ENCODE data around the gene GLRA1.
"Not testable (repeated sequence)": the region's sequence is repeated elsewhere in the genome, so short reads cannot be mapped to it uniquely, and the experiment has no call there.

The GLRA1 gene

DNA sequence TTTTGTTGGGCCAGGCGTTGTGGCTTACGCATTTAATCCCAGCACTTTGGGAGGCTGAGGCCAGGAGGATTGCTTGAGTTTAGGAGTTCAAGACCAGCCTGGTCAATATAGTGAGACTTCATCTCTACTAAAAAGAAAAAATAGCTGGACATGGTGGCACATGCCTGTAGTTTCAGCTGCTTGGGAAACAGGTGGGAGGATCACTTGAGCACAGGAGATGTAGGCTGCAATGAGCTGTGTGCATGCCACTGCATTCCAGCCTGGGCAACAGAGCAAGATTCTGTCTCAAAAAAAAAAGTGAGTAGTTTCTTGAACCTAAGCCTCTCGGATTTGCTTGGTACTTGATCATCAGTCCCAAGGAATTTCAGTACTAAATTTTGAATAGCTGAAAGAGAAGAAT is 126.0 kb downstream of the GLRA1 start:
- DNase-seq (ENCODE audit: low read depth), result no peak
- H3K4me3 ChIP-seq (ENCODE audit: low read depth, low read length), result no peak overlapping the region
- TF ChIP-seq, protein P1, sequence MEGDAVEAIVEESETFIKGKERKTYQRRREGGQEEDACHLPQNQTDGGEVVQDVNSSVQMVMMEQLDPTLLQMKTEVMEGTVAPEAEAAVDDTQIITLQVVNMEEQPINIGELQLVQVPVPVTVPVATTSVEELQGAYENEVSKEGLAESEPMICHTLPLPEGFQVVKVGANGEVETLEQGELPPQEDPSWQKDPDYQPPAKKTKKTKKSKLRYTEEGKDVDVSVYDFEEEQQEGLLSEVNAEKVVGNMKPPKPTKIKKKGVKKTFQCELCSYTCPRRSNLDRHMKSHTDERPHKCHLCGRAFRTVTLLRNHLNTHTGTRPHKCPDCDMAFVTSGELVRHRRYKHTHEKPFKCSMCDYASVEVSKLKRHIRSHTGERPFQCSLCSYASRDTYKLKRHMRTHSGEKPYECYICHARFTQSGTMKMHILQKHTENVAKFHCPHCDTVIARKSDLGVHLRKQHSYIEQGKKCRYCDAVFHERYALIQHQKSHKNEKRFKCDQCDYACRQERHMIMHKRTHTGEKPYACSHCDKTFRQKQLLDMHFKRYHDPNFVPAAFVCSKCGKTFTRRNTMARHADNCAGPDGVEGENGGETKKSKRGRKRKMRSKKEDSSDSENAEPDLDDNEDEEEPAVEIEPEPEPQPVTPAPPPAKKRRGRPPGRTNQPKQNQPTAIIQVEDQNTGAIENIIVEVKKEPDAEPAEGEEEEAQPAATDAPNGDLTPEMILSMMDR (IDR thresholded peaks at IDR 0.05; ENCODE audit: low read depth, low read length), result no peak
- TF ChIP-seq, protein P2, sequence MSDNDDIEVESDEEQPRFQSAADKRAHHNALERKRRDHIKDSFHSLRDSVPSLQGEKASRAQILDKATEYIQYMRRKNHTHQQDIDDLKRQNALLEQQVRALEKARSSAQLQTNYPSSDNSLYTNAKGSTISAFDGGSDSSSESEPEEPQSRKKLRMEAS (IDR thresholded peaks at IDR 0.05; ENCODE audit: low read depth, low read length), result no peak
- TF ChIP-seq POLR2A (IDR thresholded peaks at IDR 0.05; ENCODE audit: extremely low read depth, insufficient read length) (no peak), MYC (IDR thresholded peaks at IDR 0.05; ENCODE audit: low read depth, low read length) (no peak)

DNA sequence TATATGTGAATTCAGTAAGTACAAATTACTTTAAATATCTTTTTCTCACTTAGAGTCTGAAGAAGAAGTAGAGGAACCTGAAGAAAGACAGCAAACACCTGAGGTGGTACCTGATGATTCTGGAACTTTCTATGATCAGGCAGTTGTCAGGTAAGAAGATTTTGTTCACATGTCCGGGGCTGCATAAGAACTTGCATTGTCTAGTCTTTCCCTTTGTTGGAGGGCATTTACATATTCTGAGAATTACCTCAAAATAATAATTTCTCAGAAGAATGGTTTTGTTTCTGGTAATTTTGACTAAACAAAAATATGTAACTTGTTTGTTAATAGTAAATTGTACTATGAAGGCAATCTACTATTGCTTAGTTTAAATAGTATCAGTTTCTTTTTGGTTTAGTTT is 129.2 kb downstream of the GLRA1 start:
- TF ChIP-seq, protein P1 (IDR thresholded peaks at IDR 0.05; ENCODE audit: low read depth, low read length), result no peak
- no peak for TF ChIP-seq POLR2A (IDR thresholded peaks at IDR 0.05; ENCODE audit: extremely low read depth, insufficient read length)
- TF ChIP-seq MYC (IDR thresholded peaks at IDR 0.05; ENCODE audit: low read depth, low read length), result no peak
- TF ChIP-seq, protein P2 (IDR thresholded peaks at IDR 0.05; ENCODE audit: low read depth, low read length), result no peak
- no peak for DNase-seq (ENCODE audit: low read depth)
- no peak overlapping the region for H3K4me3 ChIP-seq (ENCODE audit: low read depth, low read length)

DNA sequence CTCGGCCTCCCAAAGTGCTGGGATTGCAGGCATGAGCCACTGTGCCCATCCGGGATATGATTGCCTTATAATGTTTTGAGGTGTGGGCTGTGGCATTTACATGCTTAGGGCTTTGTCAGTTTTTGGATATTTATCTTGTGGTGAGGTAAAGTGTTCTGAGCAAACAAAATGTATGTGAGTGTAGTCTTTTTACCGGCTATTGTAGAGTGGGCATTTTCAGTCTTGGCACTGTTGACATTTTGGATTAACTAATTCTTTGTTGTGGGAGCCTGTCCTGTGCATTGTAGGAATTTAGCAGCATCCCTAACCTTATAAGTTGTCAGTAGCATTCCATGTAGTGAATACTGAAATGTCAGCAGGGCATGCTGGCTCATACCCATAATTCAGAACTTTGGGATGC is 131.3 kb downstream of the GLRA1 start:
- TF ChIP-seq, protein P2 (IDR thresholded peaks at IDR 0.05; ENCODE audit: low read depth, low read length), result no peak
- TF ChIP-seq MYC (IDR thresholded peaks at IDR 0.05; ENCODE audit: low read depth, low read length) (no peak), POLR2A (IDR thresholded peaks at IDR 0.05; ENCODE audit: extremely low read depth, insufficient read length) (no peak)
- TF ChIP-seq, protein P1 (IDR thresholded peaks at IDR 0.05; ENCODE audit: low read depth, low read length), result no peak
- DNase-seq (ENCODE audit: low read depth), result no peak
- H3K4me3 ChIP-seq (ENCODE audit: low read depth, low read length), result no peak overlapping the region

DNA sequence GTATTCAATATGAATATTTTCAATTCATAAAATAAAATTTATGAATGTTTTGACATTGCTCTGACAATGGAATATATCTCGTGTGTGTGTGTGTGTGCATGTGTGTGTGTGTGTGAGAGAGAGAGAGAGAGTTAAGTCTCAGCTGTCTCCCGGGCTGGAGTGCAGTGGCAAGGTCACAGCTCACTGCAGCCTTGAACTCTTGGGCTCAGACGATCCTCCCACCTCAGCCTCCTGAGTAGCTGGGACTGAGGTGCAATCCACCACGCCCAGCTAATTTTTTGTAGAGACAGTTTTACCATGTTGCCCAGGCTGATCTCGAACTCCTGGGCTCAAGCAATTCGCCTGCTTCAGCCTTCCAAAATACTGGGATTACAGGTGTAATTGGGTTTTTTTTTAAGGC is 136.8 kb downstream of the GLRA1 start:
- no peak overlapping the region for H3K4me3 ChIP-seq (ENCODE audit: low read depth, low read length)
- TF ChIP-seq POLR2A (IDR thresholded peaks at IDR 0.05; ENCODE audit: extremely low read depth, insufficient read length) (no peak), MYC (IDR thresholded peaks at IDR 0.05; ENCODE audit: low read depth, low read length) (no peak)
- TF ChIP-seq, protein P2 (IDR thresholded peaks at IDR 0.05; ENCODE audit: low read depth, low read length), result no peak
- TF ChIP-seq, protein P1 (IDR thresholded peaks at IDR 0.05; ENCODE audit: low read depth, low read length), result no peak
- DNase-seq (ENCODE audit: low read depth), result no peak

DNA sequence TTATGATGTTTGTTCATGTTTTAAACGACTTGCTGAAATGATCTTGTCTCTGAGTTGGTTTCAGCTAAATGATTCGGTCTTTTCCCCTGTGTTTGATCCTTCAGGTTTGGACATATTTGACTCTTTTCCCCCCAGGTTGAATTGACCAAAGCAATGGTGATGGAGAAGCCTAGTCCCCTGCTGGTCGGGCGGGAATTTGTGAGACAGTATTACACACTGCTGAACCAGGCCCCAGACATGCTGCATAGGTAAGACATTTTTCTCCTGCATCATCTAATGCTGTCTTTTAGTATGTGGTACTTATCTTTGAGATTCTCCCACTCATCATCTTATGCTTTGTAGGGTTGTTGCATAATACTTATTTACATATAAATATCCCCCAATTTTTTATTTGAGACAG is 138.2 kb downstream of the GLRA1 start:
- no peak overlapping the region for H3K4me3 ChIP-seq (ENCODE audit: low read depth, low read length)
- TF ChIP-seq, protein P2 (IDR thresholded peaks at IDR 0.05; ENCODE audit: low read depth, low read length), result no peak
- TF ChIP-seq POLR2A (IDR thresholded peaks at IDR 0.05; ENCODE audit: extremely low read depth, insufficient read length), result no peak
- TF ChIP-seq, protein P1 (IDR thresholded peaks at IDR 0.05; ENCODE audit: low read depth, low read length), result no peak
- no peak for TF ChIP-seq MYC (IDR thresholded peaks at IDR 0.05; ENCODE audit: low read depth, low read length)
- no peak for DNase-seq (ENCODE audit: low read depth)

DNA sequence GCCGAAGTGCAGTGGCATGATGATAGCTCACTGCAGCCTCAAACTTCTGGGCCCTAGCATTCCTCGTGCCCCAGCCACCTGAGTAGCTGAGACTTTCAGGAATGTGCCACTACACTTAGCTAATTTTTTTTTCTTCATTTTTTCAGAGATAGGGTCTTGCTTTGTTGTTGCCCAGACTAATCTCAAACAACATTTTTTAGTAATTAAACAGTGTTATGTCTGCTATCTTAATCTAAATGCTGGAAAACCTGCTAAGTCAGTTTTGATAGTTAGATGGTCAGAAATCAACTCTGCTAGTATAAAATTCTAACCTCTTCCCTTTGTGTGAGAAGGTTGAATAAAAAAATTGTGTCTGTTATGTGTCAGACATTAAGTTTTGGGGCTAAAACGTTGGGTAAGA is 140.5 kb downstream of the GLRA1 start:
- TF ChIP-seq, protein P1 (IDR thresholded peaks at IDR 0.05; ENCODE audit: low read depth, low read length), result no peak
- no peak for TF ChIP-seq POLR2A (IDR thresholded peaks at IDR 0.05; ENCODE audit: extremely low read depth, insufficient read length)
- TF ChIP-seq, protein P2 (IDR thresholded peaks at IDR 0.05; ENCODE audit: low read depth, low read length), result no peak
- TF ChIP-seq MYC (IDR thresholded peaks at IDR 0.05; ENCODE audit: low read depth, low read length), result no peak
- DNase-seq (ENCODE audit: low read depth), result no peak
- H3K4me3 ChIP-seq (ENCODE audit: low read depth, low read length), result no peak overlapping the region

DNA sequence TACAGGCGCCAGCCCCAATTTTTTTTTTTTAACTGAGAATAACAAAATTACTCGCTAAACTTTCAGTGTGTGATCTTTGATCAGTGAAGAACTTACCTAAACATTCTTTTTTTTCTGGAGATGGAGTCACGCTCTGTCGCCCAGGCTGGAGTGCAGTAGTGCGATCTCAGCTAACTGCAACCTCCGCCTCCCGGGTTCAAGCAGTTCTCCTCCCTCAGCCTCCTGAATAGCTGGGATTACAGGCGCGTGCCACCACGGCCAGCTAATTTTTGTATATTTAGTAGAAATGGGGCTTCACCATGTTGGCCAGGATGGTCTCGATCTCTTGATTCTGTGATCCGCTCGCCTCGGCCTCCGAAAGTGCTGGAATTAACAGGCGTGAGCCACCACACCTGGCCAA is 141.0 kb downstream of the GLRA1 start:
- H3K4me3 ChIP-seq (ENCODE audit: low read depth, low read length); DNase-seq (ENCODE audit: low read depth): not testable (repeated sequence)
